PC-9 (cell line): ENCODE data around the gene FAM219A. TPM values are rescaled to one million over a fixed set of nuclear protein-coding genes. Genes with fewer than 3 reads are reported as not detected.

ENCODE experiments used
- BruUV-seq: library from RNA; stranded (reverse); fragments of 400-500 nt; replicated peaks from 2 replicates; lab custom pipeline; 2021; lab: Mats Ljungman, UMichigan
- CTCF ChIA-PET: fragments of 300-600 bp; sonication (Branson Sonifier 250); formaldehyde crosslinking; loops from one replicate; lab custom pipeline; 2022; ENCODE audit warnings: antibody characterized with exemption; lab: Charles Lee
- POLR2A ChIA-PET: fragments of 300-600 bp; sonication (Branson Sonifier 250); formaldehyde crosslinking; loops from one replicate; lab custom pipeline; 2022; ENCODE audit warnings: antibody characterized with exemption; ENCODE audit not compliant: unreplicated experiment; lab: Charles Lee
- DNase-seq, 2 experiments: peaks; one replicate each; pipeline versions ENCODE4 v3.0.0 to v3.0.0-alpha.2; 2015 to 2022; ENCODE audit warnings: mixed read lengths in 1 of 2
- H2AFZ ChIP-seq: fragments of 200-600 bp; sonication (generic); 2 replicates; pipeline ENCODE4 v1.8.1; 2017; ENCODE audit warnings: antibody characterized with exemption
- H3F3A ChIP-seq: fragments of 200-600 bp; sonication (generic); 2 replicates; pipeline ENCODE4 v1.8.1; 2017; ENCODE audit warnings: antibody characterized with exemption, mild to moderate bottlenecking, low read depth; ENCODE audit not compliant: insufficient read depth
- H3K27ac ChIP-seq: fragments of 200-600 bp; sonication (generic); 2 replicates; pipeline ENCODE4 v1.6.1; 2016; ENCODE audit warnings: mixed run types
- H3K27me3 ChIP-seq: fragments of 200-600 bp; sonication (generic); 2 replicates; pipeline ENCODE4 v1.6.1; 2016; ENCODE audit warnings: low read depth, mixed run types; ENCODE audit not compliant: insufficient read depth
- H3K36me3 ChIP-seq: fragments of 200-600 bp; sonication (generic); 2 replicates; pipeline ENCODE4 v1.6.1; 2016; ENCODE audit warnings: low read depth, mixed run types
- H3K4me1 ChIP-seq: fragments of 200-600 bp; sonication (generic); replicated peaks from 2 replicates; pipeline ENCODE4 v1.6.1; 2016; ENCODE audit warnings: mixed run types; ENCODE audit not compliant: insufficient read depth
- H3K4me2 ChIP-seq: fragments of 200-600 bp; sonication (generic); 2 replicates; pipeline ENCODE4 v1.6.1; 2017; ENCODE audit warnings: mixed run types
- H3K4me3 ChIP-seq: fragments of 200-600 bp; sonication (generic); 2 replicates; pipeline ENCODE4 v1.6.1; 2016; ENCODE audit warnings: mixed run types
- H3K79me2 ChIP-seq: fragments of 200-600 bp; sonication (generic); 2 replicates; pipeline ENCODE4 v1.6.1; 2017; ENCODE audit warnings: low read depth, mixed run types
- H3K9me2 ChIP-seq: fragments of 200-600 bp; sonication (generic); 2 replicates; pipeline ENCODE4 v1.8.1; 2017; ENCODE audit warnings: mild to moderate bottlenecking; ENCODE audit not compliant: insufficient read depth
- H3K9me3 ChIP-seq: fragments of 200-600 bp; sonication (generic); 2 replicates; pipeline ENCODE4 v1.8.1; 2016; ENCODE audit warnings: low read depth; ENCODE audit not compliant: insufficient read depth
- H4K20me1 ChIP-seq: fragments of 200-600 bp; sonication (generic); 2 replicates; pipeline ENCODE4 v1.8.1; 2017; ENCODE audit not compliant: insufficient read depth
- EZH2 ChIP-seq: fragments of 200-600 bp; sonication (generic); IDR thresholded peaks from 2 replicates; pipeline ENCODE4 v1.8.0; 2017; ENCODE audit warnings: antibody characterized with exemption, low read depth
- intact Hi-C: fragments of 100-400 bp; cut with micrococcal nuclease; formaldehyde crosslinking; loops from one replicate; pipeline ENCODE4 v1.10.0; 2022; ENCODE audit not compliant: unreplicated experiment
- total RNA-seq: library from RNA; stranded (reverse); gene quantifications from 2 replicates; pipeline ENCODE4 v1.2.3, GENCODE V29; 2021
- TF ChIP-seq, protein P1 (sequence below): fragments of 200-600 bp; sonication (generic); conservative IDR thresholded peaks from 2 replicates; pipeline ENCODE4 v1.6.1; 2017; ENCODE audit warnings: mixed run types, antibody characterized with exemption, mild to moderate bottlenecking, moderate library complexity

The FAM219A gene
- total RNA-seq, 1 experiment from 2014 or later = 15.6 TPM

DNA sequence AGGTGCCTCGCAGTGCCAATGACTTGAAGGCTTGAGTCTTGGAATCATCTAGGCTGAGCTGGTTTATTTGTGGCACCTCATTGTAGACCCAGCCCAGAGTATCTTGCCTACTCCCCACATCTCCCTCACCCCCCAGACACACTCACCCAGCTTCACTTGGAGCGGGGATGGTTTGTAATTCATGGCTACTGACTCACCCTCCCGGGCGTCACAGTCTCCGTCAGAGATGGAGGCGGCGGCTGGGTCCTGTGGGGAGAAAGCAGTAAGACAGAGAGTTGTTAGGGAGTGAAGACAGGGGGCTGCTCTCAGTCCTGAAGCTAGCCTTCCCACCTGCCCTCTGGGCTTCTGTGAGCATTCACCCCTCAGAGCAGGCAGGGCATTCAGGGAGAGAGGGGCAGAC lies 52.7 kb downstream of the FAM219A start:
- no peak for TF ChIP-seq EZH2
- TF ChIP-seq, protein P1, sequence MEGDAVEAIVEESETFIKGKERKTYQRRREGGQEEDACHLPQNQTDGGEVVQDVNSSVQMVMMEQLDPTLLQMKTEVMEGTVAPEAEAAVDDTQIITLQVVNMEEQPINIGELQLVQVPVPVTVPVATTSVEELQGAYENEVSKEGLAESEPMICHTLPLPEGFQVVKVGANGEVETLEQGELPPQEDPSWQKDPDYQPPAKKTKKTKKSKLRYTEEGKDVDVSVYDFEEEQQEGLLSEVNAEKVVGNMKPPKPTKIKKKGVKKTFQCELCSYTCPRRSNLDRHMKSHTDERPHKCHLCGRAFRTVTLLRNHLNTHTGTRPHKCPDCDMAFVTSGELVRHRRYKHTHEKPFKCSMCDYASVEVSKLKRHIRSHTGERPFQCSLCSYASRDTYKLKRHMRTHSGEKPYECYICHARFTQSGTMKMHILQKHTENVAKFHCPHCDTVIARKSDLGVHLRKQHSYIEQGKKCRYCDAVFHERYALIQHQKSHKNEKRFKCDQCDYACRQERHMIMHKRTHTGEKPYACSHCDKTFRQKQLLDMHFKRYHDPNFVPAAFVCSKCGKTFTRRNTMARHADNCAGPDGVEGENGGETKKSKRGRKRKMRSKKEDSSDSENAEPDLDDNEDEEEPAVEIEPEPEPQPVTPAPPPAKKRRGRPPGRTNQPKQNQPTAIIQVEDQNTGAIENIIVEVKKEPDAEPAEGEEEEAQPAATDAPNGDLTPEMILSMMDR = no peak
- CTCF ChIA-PET = no interaction called here
- H3K9me3 ChIP-seq = no peaks in the 10 kb centered on the region
- no peak for DNase-seq
- H3K4me3 ChIP-seq = no peak overlapping the region
- no peaks in the 10 kb centered on the region for H3K36me3 ChIP-seq
- no peaks in the 10 kb centered on the region for H3K79me2 ChIP-seq
- H3K4me1 ChIP-seq = no peaks in the 10 kb centered on the region
- H3K9me2 ChIP-seq = no peaks in the 10 kb centered on the region
- H3K27me3 ChIP-seq = no peaks in the 10 kb centered on the region
- POLR2A ChIA-PET = no interaction called here
- H4K20me1 ChIP-seq = peaks cover 5% of the 10 kb centered on the region; the same call in 1 of the 2 replicates
- H3F3A ChIP-seq = no peaks in the 10 kb centered on the region
- no peak overlapping the region for H3K27ac ChIP-seq
- no TSS peak for BruUV-seq
- no peak overlapping the region for H2AFZ ChIP-seq
- intact Hi-C loops = no loop called here
- H3K4me2 ChIP-seq = no peak overlapping the region

DNA sequence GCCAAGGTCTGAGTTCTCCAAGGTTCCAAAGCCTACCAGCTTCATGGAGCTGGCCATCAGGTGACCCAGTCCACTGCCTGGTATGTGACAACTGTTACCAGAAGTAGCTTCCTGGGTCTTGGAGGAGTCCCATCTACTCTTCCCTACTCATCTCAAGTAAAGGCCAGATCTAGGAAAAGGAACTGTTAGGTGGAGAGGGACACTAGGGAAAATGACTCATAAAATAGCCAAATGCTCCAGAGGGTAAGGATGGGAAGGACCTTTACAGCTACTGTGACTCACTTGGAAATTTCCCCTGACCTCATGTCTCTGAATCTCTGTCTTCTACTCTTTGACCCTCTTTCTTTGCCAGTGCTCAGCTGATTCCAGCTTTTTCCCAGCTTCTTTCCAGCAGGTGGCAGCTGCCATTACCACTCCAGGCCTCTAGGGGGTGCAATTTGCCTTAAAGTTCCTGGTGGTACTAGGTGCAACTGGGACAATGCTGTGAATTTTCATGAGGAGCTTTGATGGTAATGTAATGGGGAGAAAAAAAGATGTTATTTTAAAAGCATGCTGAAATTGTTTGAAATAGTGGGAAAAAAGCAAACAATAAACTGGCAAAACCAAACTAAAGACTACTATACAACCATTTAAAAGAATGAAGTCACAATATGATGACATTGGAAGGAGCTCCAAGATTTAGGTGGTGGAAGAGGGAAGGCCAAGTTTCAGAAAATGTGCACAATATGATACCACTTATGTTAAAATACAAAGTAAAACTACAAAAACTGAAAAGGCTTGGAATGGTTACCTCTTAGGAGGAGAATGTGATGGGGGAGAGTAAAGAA lies 54.6 kb downstream of the FAM219A start:
- no peaks in the 10 kb centered on the region for H3F3A ChIP-seq
- H4K20me1 ChIP-seq = peaks cover 4% of the 10 kb centered on the region; the same call in 1 of the 2 replicates
- no peaks in the 10 kb centered on the region for H3K9me2 ChIP-seq
- H3K79me2 ChIP-seq = no peaks in the 10 kb centered on the region
- no peak overlapping the region for H3K4me2 ChIP-seq
- intact Hi-C loops = loop anchor here (1.0 to 2.0 kb wide), 2 partner anchors 97 to 187 kb away; no protein-coding TSS in a partner anchor
- BruUV-seq = no TSS peak
- TF ChIP-seq EZH2 = no peak
- TF ChIP-seq, protein P1 = peak; percentile 93
- H3K4me3 ChIP-seq = no peak overlapping the region
- H3K27me3 ChIP-seq = no peaks in the 10 kb centered on the region
- H3K27ac ChIP-seq = no peak overlapping the region
- H2AFZ ChIP-seq = no peak overlapping the region
- H3K9me3 ChIP-seq = no peaks in the 10 kb centered on the region
- H3K36me3 ChIP-seq = no peaks in the 10 kb centered on the region
- ChIA-PET POLR2A (interaction anchor here (0.5 kb wide), 1 partner anchor 678 kb away, joined by 5 read pairs; no protein-coding TSS in a partner anchor), CTCF (interaction anchor here (0.5 to 1.6 kb wide), 10 partner anchors 27 to 1276 kb away, joined by 3 to 12 read pairs (median 4); partner anchors contain the start of gene ARID3C)
- DNase-seq = peak; percentile 40 to 50
- H3K4me1 ChIP-seq = no peaks in the 10 kb centered on the region

DNA sequence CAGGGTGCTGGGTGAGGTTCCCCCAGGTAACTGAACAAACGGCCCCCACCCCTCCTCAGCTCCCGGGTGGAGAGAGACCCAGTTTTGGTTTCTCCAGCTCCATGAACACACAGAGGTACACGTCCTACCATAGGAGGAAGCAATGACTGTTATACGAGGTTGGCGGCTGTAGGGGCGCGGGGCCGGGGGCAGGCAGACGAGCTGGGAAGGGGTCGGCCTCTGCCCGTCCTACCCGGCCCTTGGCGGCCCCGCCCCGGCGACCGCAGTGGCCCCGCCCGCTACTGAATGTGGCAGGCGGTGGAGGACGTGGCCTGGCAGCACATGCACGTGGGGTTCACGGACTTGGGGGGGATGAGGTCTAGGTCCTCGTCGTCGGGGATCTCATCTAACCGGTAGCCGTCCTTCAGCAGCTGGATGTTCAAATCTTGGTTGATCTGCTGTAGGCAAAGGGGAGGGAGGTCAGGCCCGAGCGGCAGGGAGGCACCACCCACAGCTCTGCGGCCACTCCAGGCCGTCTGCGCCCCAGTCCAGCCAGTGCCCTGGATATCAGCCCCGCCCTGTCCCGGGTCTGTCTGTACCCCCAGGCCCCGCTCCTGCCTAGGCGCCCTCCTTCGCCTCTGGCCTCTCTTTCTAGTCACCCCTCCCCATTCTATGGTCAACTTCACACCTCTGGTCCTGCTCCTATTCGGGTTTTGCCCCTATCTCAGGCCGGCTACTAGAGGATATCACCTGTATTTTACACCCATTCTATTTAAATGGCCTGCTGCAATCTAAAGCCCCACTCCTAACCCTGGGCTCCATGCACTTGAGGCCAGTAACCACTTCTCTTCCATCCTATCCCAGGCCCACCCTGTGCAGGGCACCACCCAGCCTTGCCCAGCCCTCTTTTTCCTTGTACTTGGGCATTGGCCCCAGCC lies 57.4 kb downstream of the FAM219A start:
- POLR2A ChIA-PET = no interaction called here
- intact Hi-C loops = no loop called here

More for the DNA sequence above, 57.4 kb downstream of the FAM219A start:
- peaks cover 4% of the 10 kb centered on the region; the same call in 1 of the 2 replicates for H4K20me1 ChIP-seq
- no peaks in the 10 kb centered on the region for H3K4me1 ChIP-seq
- no peaks in the 10 kb centered on the region for H3K79me2 ChIP-seq
- H3K36me3 ChIP-seq = no peaks in the 10 kb centered on the region
- H2AFZ ChIP-seq = no peak overlapping the region
- DNase-seq = no peak
- no TSS peak for BruUV-seq
- H3F3A ChIP-seq = no peaks in the 10 kb centered on the region
- H3K27me3 ChIP-seq = no peaks in the 10 kb centered on the region
- H3K9me2 ChIP-seq = no peaks in the 10 kb centered on the region
- H3K4me3 ChIP-seq = no peak overlapping the region
- TF ChIP-seq EZH2 = no peak
- TF ChIP-seq, protein P1 = no peak
- CTCF ChIA-PET = no interaction called here
- H3K4me2 ChIP-seq = no peak overlapping the region
- H3K27ac ChIP-seq = no peak overlapping the region
- no peaks in the 10 kb centered on the region for H3K9me3 ChIP-seq
